HG03103 (cell line): ENCODE measurements around the gene ASB7.

ENCODE experiments used
- ATAC-seq: cut with Tn5 transposase; IDR thresholded peaks from one replicate; pipeline ENCODE4 v1.9.1; 2021; ENCODE audit warnings: low read depth; ENCODE audit not compliant: unreplicated experiment

Gene ASB7

GRCh38 chr15:100596792-100597191, 5.6 kb upstream of the ASB7 start:
- ATAC-seq: peak; percentile 86

- ATAC-seq: no peak
Observed at GRCh38 chr15:100597862-100598261, 4.5 kb upstream of the ASB7 start.

- ATAC-seq: no peak
Observed at GRCh38 chr15:100598655-100599054, 3.7 kb upstream of the ASB7 start.

GRCh38 chr15:100601163-100601562, 1.2 kb upstream of the ASB7 start:
- ATAC-seq: no peak

GRCh38 chr15:100601617-100602063, 749 bp upstream of the ASB7 start:
- ATAC-seq: peak; percentile 2

- ATAC-seq: peak; percentile 39
Observed at GRCh38 chr15:100602823-100603393, 519 bp downstream of the ASB7 start.

- no peak for ATAC-seq
Observed at GRCh38 chr15:100612539-100612938, 10.2 kb downstream of the ASB7 start.

- ATAC-seq: no peak
Observed at GRCh38 chr15:100613208-100613607, 10.8 kb downstream of the ASB7 start.

GRCh38 chr15:100614336-100614735, 11.9 kb downstream of the ASB7 start:
- no peak for ATAC-seq

GRCh38 chr15:100614918-100615317, 12.5 kb downstream of the ASB7 start:
- ATAC-seq: no peak

- ATAC-seq: no peak
Observed at GRCh38 chr15:100615801-100616200, 13.4 kb downstream of the ASB7 start.

- no peak for ATAC-seq
Observed at GRCh38 chr15:100616700-100617099, 14.3 kb downstream of the ASB7 start.

- no peak for ATAC-seq
Observed at GRCh38 chr15:100623301-100623700, 20.9 kb downstream of the ASB7 start.

- peak; percentile 81 for ATAC-seq
Observed at GRCh38 chr15:100627789-100628395, 25.5 kb downstream of the ASB7 start.

- no peak for ATAC-seq
Observed at GRCh38 chr15:100628746-100629145, 26.4 kb downstream of the ASB7 start.

- no peak for ATAC-seq
Observed at GRCh38 chr15:100631831-100632230, 29.4 kb downstream of the ASB7 start.

- no peak for ATAC-seq
Observed at GRCh38 chr15:100633763-100634075, 31.3 kb downstream of the ASB7 start.

- no peak for ATAC-seq
Observed at GRCh38 chr15:100635406-100636071, 33.1 kb downstream of the ASB7 start.

GRCh38 chr15:100638177-100638730, 35.9 kb downstream of the ASB7 start:
- no peak for ATAC-seq

- no peak for ATAC-seq
Observed at GRCh38 chr15:100642213-100642949, 40.0 kb downstream of the ASB7 start.

GRCh38 chr15:100642950-100643338, 40.6 kb downstream of the ASB7 start:
- no peak for ATAC-seq
